GM18870 (cell line): ENCODE measurements around the gene ADAT1.
A peak's percentile ranks its signal among the peaks of the same experiment; 100 is the strongest.

Experiments
- ATAC-seq: cut with Tn5 transposase; IDR thresholded peaks from one replicate; pipeline ENCODE4 v1.9.1; 2021; ENCODE audit warnings: moderate library complexity; ENCODE audit not compliant: unreplicated experiment

Gene ADAT1

GRCh38 chr16:75622761-75623605 is at the start of gene ADAT1:
ADAT1 (minus strand) TSS chr16:75623281; CDS start chr16:75620799, 2,482 bp downstream.
- ATAC-seq: peak; percentile 84

GRCh38 chr16:75667503-75667902 is 44.4 kb upstream of the ADAT1 start:
- no peak for ATAC-seq

- no peak for ATAC-seq
Observed at GRCh38 chr16:75660726-75661302, 37.7 kb upstream of the ADAT1 start.

- no peak for ATAC-seq
Observed at GRCh38 chr16:75660321-75660720, 37.2 kb upstream of the ADAT1 start.

- ATAC-seq: no peak
Observed at GRCh38 chr16:75658175-75658574, 35.1 kb upstream of the ADAT1 start.

- ATAC-seq: no peak
Observed at GRCh38 chr16:75653922-75654321, 30.8 kb upstream of the ADAT1 start.

GRCh38 chr16:75648265-75649076 is 25.4 kb upstream of the ADAT1 start:
- peak; percentile 16 for ATAC-seq

- ATAC-seq: peak; percentile 85
Observed at GRCh38 chr16:75647492-75648264, 24.6 kb upstream of the ADAT1 start, which contains the start of the genes KARS1 and TERF2IP. KARS1 (minus strand) TSS chr16:75647665; CDS start chr16:75647639, 26 bp downstream. TERF2IP (plus strand) TSS chr16:75647773; CDS start chr16:75647883, 110 bp downstream.

GRCh38 chr16:75647112-75647491 is 24.0 kb upstream of the ADAT1 start:
- peak; percentile 24 for ATAC-seq

GRCh38 chr16:75644240-75645012 is 21.3 kb upstream of the ADAT1 start:
- no peak for ATAC-seq

GRCh38 chr16:75640598-75640997 is 17.5 kb upstream of the ADAT1 start:
- no peak for ATAC-seq

- no peak for ATAC-seq
Observed at GRCh38 chr16:75635036-75635435, 12.0 kb upstream of the ADAT1 start.

- no peak for ATAC-seq
Observed at GRCh38 chr16:75632857-75633256, 9.8 kb upstream of the ADAT1 start.

GRCh38 chr16:75630052-75630451 is 7.0 kb upstream of the ADAT1 start:
- no peak for ATAC-seq

GRCh38 chr16:75629132-75629531 is 6.1 kb upstream of the ADAT1 start:
- no peak for ATAC-seq

GRCh38 chr16:75628351-75628750 is 5.3 kb upstream of the ADAT1 start:
- no peak for ATAC-seq

- no peak for ATAC-seq
Observed at GRCh38 chr16:75627851-75628250, 4.8 kb upstream of the ADAT1 start.

GRCh38 chr16:75626806-75627205 is 3.7 kb upstream of the ADAT1 start:
- ATAC-seq: no peak

- ATAC-seq: no peak
Observed at GRCh38 chr16:75624921-75625334, 1.8 kb upstream of the ADAT1 start.

GRCh38 chr16:75621170-75621477 is 2.0 kb downstream of the ADAT1 start:
- no peak for ATAC-seq
